ENCODE data around the gene OR1D5.

DNA sequence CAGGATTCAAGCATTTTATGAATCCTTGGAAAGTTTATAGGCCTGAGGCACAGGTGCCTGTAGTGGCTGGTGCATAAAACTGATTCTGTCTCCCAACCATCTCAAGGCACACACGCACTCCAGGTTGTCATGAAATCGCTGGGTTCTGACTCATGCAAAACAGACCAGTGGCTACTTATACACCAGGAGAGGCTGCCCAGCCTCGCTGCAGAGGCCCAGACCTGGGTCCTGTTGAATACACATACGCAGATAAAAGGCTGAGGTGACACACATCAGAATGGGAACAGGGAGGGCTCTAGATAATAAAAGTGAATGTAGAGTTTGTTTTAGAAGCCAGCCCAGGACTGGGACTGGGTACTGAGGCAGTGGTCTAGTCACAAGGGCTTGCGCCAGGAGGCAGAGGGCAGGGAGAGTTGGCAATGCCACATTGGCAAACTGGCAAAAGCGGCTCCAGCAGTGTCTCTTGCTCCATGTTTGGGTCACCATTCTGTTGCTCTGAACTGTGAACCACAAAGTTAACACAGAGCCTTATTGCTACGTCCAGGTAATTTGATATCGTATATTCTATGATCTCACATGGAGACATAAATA is 13.6 kb downstream of the OR1D5 start:
- TF ChIP-seq, protein P1, sequence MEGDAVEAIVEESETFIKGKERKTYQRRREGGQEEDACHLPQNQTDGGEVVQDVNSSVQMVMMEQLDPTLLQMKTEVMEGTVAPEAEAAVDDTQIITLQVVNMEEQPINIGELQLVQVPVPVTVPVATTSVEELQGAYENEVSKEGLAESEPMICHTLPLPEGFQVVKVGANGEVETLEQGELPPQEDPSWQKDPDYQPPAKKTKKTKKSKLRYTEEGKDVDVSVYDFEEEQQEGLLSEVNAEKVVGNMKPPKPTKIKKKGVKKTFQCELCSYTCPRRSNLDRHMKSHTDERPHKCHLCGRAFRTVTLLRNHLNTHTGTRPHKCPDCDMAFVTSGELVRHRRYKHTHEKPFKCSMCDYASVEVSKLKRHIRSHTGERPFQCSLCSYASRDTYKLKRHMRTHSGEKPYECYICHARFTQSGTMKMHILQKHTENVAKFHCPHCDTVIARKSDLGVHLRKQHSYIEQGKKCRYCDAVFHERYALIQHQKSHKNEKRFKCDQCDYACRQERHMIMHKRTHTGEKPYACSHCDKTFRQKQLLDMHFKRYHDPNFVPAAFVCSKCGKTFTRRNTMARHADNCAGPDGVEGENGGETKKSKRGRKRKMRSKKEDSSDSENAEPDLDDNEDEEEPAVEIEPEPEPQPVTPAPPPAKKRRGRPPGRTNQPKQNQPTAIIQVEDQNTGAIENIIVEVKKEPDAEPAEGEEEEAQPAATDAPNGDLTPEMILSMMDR (conservative IDR thresholded peaks at IDR 0.05; ENCODE audit: low read depth, low read length): no peak
- no peak for TF ChIP-seq EZH2 (IDR thresholded peaks at IDR 0.05; ENCODE audit: borderline replicate concordance, low read depth, low read length, poor library complexity, severe bottlenecking)

Data from A673 (cell line).